ACHN (cell line): ENCODE measurements around the gene KIF16B.

Source experiments
- DNase-seq: peaks from one replicate; pipeline ENCODE4 v3.0.0-alpha.2; 2015
- in situ Hi-C: cut with HindIII; loops from 2 replicates; pipeline ENCODE4 v1.10.0; 2017; ENCODE audit warnings: low sequenced_read_pairs, low pct_ligation_motif_present, low pct_unique_long_range_greater_than_20kb

Gene KIF16B

GRCh38 chr20:16352751-16353416, 220.4 kb downstream of the KIF16B start:
- no peak for DNase-seq
- in situ Hi-C loops: no loop called here

GRCh38 chr20:16352321-16352720, 220.9 kb downstream of the KIF16B start:
- in situ Hi-C loops: no loop called here
- no peak for DNase-seq

DNA sequence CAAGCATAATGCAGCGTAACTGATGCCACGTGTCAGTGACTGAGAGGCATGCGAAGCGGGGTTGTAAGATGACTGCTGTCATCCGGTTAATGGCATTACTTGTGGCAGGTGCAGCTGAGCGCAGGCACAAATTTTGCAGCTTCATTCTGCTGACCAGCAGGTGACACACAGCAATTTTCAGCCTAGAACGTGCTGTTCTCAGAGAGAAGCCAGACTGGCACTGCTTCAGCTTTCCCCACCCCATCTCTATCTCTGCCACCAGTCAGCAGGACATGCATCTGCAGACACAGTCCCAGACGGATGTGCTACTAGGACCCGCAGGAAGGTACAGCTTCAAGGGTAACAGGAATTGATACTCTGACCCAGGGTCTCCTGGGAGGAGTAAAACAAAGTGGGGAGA, 221.8 kb downstream of the KIF16B start:
- DNase-seq: no peak
- in situ Hi-C loops: no loop called here

DNA sequence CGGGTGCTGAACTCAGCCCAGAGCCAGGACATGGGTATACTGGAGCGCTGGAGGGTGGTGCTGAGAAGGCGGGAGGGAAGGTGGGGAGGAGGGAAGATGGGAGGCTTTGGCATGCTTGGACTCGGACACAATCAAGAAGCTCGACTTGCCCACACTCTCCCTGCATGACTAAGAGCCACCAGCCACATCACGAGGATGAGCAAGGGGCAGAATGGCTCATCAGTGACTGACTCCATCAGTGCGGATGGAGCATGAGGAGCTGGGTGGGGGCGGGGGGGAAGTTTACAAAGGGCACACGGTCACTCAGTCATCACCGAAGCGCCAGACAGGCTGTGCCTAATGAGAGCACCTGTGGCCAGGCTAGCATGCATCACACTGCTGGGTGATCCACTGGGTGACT, 222.8 kb downstream of the KIF16B start:
- DNase-seq: peak; percentile 74
- in situ Hi-C loops: no loop called here

DNA sequence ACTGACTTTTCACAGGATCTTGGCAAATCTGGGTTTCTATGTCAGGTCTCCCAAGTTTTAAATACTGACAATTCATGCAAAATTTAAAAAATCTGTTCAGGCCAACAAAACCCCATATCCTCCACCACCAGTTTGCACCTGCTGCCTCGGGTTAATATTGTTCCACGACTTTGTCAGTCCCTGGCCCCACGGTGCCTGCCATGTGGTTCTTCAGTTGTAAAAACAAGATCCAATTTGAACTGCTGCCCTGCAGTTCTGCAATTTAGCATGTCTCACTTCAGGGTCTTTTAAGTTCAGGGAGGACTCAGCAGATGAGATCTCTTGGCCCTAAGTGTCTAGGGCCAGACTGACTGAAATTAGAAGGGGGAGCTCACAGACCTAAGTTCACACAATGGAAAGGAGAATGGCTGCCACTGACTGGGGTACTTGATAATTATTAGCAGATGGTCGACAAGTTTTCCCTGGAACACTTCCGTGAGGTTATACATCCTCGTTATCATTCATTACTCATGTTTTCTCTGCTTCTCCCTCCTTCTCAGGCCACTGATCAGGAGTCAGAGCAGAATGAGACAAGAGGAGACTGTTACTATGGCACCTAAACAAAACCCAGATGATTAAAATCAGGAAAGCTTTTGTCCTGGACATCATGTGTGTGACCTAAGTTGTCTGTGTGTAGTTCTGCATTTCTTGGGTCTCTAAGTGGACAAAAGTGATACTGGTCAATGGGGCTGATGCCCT, 223.6 kb downstream of the KIF16B start:
- in situ Hi-C loops: no loop called here

GRCh38 chr20:16346956-16347355, 226.3 kb downstream of the KIF16B start:
- in situ Hi-C loops: no loop called here

More for the DNA sequence above, 223.6 kb downstream of the KIF16B start:
- DNase-seq: peak; percentile 22

GRCh38 chr20:16337707-16338106, 235.5 kb downstream of the KIF16B start:
- in situ Hi-C loops: no loop called here
- DNase-seq: no peak

More at GRCh38 chr20:16346956-16347355, 226.3 kb downstream of the KIF16B start:
- no peak for DNase-seq

- in situ Hi-C loops: no loop called here
- DNase-seq: no peak
Observed at GRCh38 chr20:16327606-16328005, 245.6 kb downstream of the KIF16B start.

DNA sequence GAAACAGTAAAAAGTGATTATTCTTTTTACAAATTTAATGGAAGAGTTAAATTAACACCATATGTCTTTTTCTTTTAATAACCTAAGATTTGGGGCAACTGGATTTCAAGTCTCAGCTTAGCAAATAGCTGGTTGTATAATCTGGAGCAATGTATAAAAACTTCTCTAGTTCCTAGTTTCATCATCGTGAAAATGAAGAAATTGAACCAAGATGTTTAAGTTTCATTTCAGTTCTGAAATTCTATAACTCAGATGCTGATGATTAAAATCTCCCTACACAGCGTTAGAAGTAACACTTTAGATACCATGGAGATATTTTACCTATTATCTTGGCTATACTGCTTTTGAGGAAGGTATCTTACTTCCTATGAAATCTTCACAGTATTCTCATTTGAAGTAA, 252.0 kb downstream of the KIF16B start:
- DNase-seq: no peak
- in situ Hi-C loops: no loop called here

DNA sequence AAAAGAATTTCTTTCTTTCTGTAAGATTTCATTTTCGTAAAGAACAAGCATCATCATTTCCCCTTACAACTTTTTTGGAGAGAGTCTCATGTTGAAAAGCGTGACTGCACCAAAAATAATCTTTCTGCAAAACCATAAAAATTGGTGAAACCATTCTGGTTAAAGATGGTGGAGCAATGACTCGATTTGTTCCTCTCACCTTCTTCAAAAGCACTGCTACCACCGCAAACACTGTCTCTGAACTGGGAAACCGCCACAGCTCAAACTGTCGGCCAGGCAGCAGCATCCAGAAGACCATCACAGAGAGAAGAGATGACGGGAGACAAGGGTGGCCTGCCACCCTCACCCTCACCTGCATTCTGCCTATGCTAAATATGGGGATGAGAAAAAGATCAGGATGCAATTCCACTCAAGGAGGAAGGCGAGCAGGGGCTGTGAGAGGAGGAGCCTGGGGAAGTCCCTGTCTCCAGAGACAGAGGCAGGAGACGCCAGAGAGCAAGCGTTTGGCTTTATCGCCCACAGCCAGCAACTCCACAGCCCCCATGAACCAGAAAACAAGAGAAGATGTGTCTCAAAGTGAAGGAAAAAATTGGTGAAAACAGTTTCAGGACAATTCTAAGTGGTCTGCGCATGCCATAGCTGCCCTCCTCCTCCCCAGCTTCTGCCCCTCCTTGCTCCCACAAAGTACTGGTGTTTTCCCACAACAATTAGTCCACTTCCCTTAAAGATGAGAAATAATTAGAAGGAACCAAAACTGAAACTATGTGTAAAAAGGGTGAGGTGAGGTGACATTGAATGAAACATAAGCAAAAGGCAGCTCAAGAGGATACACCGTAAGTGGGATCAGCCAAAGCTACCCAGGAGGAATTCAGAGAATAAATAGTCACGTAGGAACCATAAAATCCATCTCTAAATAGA, 255.5 kb downstream of the KIF16B start:
- in situ Hi-C loops: no loop called here
- no peak for DNase-seq

DNA sequence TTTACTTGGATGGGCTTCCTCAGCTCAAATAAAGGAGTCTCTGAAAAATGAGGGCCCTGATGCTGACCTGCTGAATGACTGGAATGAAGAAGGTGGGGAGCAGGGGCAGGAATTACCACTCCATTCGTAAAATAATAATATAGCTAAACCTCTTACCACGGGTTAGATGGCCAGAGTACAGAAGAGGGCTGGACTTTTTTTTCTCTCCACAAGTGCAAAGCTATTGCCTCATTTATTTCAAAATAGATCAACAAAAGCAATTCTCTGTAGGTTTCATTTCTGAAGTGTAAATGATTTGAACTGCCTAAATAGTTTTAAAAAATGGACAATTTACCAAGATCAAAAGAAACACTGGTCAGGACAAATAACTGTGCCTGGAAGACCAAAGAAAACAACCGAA, 256.7 kb downstream of the KIF16B start:
- no peak for DNase-seq
- in situ Hi-C loops: no loop called here

GRCh38 chr20:16314748-16315159, 258.5 kb downstream of the KIF16B start:
- no peak for DNase-seq
- in situ Hi-C loops: no loop called here

GRCh38 chr20:16314320-16314719, 258.9 kb downstream of the KIF16B start:
- no peak for DNase-seq
- in situ Hi-C loops: no loop called here

DNA sequence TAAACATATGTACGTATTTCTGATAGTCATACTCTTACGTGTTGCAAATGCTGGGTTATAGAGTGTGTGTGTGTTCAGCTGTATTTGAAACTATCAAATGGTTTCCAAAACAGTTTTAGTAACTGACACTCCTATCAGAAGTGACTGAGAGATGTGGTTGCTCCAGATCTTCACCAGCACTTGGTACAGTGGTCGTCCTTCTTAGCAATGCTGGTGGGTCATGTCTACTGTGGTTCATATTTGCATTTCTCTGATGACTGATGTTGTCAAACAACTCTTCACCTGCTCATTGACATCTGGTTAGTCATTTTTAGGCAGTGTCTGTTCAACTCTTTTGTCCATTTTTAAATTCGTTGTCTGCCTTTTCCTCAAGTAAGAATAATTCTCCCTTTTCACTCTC, 259.3 kb downstream of the KIF16B start:
- DNase-seq: no peak
- in situ Hi-C loops: no loop called here

DNA sequence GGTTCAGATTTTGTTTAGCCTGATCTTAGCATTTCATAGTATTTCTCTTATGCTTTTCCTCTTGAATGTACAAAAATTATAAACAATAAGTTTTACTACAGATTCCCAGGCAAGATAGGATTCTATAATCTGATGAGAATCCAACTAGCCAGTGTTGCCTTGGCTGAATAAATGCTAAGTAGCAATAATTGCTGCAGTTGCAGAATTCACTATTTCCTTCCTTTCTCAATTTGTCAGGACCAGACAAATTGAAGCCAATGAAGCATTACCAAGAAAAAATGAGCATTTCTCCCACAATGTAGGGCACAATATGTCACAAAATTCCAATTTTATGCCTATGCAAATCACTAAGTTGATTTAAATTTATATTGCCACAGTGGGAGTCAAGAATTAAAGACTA, 260.2 kb downstream of the KIF16B start:
- in situ Hi-C loops: no loop called here
- DNase-seq: no peak

GRCh38 chr20:16311756-16312155, 261.5 kb downstream of the KIF16B start:
- no peak for DNase-seq
- in situ Hi-C loops: no loop called here

GRCh38 chr20:16308754-16309153, 264.5 kb downstream of the KIF16B start:
- in situ Hi-C loops: no loop called here
- no peak for DNase-seq

DNA sequence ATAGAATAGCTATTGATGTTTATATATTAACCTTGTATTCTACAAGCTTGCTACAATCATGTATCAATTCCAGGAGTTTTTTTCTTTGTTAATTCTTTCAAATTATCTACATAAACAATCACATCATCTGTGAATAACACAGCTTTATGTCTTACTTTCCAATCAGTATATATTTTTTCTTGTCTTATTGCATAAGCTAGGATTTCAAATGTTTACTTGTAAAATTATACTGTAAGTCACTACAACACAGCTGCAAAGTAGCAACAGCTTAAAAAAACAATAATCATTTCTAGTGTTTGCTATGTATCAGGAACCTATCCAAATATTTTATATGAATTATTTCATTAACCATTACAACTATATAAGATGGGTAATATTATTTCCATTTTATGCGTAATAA, 270.4 kb downstream of the KIF16B start:
- DNase-seq: no peak
- in situ Hi-C loops: no loop called here

- DNase-seq: no peak
- in situ Hi-C loops: no loop called here
Observed at GRCh38 chr20:16301986-16302385, 271.3 kb downstream of the KIF16B start.
